ENCODE measurements around the gene NHLRC2. TPM values are rescaled to one million over a fixed set of nuclear protein-coding genes. Genes with fewer than 3 reads are reported as not detected.
A peak's percentile ranks its signal among the peaks of the same experiment; 100 is the strongest.
"Not testable (repeated sequence)": the region's sequence is repeated elsewhere in the genome, so short reads cannot be mapped to it uniquely, and the experiment has no call there.

The NHLRC2 gene
- total RNA-seq, 1 donor from 2014 or later: 76.9 TPM

DNA sequence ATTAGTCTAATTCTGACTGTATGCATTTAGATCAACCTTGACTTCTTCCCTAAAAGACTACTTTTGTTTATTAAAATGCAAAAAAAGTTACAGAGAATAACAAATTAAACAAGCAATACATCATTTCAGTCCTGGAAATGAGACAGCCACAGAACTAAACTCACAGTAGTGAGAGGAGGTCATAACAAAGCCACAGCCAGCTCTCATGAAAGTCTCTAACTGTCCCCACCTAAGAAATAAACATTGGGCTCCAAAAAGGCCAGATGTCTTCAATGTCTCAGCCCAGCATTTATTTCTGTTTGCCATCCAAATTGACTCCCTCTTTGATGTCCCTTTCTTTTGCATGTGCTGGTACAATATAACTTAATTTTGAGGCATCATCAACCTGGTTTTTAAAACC is 74.4 kb downstream of the NHLRC2 start:
- no peak for DNase-seq
- intact Hi-C loops (cut with micrococcal nuclease): no loop called here
- no peak for ATAC-seq

DNA sequence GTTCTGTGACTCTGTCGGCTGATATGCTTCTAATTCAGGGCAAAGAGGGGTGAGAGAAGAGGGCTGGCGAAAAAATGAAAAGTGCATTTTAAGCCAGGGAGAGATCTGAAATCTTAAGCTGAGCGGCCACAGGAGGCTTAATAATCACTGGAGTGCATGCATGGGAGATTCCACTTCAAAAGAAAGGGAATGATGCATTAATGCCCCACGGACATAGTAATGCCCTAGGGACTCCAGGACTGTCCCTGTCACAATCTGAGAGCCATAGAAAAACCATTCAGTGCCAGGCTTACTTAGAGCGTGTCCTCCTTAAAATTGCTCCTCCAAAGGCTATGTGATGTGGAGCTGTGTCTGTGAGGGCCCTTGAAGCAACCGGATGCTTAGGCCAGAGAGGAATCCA is 75.1 kb downstream of the NHLRC2 start:
- intact Hi-C loops (cut with micrococcal nuclease): no loop called here
- ATAC-seq (no peak), DNase-seq (no peak)

GRCh38 chr10:113930482-113931057 is 76.1 kb downstream of the NHLRC2 start:
- intact Hi-C loops (cut with micrococcal nuclease): no loop called here
- ATAC-seq (no peak), DNase-seq (no peak)

GRCh38 chr10:113932854-113933253 is 78.4 kb downstream of the NHLRC2 start:
- intact Hi-C loops (cut with micrococcal nuclease): no loop called here
- no peak for DNase-seq
- no peak for ATAC-seq

GRCh38 chr10:113933894-113934532 is 79.6 kb downstream of the NHLRC2 start:
- intact Hi-C loops (cut with micrococcal nuclease): no loop called here
- no peak for DNase-seq
- peak; percentile 15 for ATAC-seq

DNA sequence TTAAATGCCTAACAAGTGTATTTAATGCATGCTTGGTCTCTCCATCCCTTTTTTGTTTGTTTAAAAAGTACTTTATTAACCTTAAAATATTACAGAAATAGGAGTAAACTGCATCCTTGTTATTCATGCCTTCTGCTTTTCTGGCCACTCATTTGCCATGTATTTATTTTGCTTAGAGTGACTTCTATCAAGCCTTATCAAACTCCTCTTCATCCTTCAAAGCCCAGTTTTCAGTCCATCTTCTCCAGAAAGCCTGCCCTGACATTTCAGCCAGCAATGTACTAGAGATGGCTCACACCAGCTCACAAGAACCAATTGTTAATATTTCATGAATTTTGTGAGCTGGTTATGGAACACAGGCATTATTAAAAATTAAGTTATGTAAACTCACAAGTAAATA is 82.8 kb downstream of the NHLRC2 start:
- no peak for ATAC-seq
- intact Hi-C loops (cut with micrococcal nuclease): no loop called here
- DNase-seq: no peak

GRCh38 chr10:113937756-113938155 is 83.3 kb downstream of the NHLRC2 start:
- intact Hi-C loops (cut with micrococcal nuclease): no loop called here
- DNase-seq (no peak), ATAC-seq (no peak)

DNA sequence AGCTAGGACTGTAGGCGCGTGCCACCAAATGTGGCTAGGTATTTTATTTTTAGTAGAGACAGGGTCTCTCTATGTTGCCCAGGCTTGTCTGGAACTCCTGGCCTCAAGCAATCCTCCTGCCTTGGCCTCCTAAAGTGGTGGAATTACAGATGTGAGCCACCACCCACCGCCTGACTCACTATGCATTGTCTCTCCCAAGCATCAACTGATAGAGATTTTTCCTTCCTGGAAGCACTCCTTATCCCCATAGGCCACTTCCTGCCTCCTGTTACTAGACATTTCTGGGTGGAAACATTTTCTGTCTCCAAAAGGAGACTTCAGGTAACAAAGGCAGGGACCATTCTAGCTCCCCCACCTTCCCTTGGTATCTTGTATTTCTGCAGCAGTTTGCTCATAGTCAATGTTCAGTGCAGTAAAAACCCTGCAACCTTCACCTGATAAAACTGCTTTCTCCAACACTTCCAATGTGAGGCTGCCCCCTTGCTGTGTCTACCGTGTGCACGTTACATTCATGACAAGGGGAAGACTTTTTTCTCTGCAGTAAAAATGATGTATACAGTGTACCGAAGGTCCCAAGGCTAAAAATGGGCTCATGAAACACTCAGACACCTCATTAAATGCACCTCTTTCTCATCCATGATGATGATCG is 84.9 kb downstream of the NHLRC2 start:
- intact Hi-C loops (cut with micrococcal nuclease): no loop called here
- DNase-seq (no peak), ATAC-seq (no peak)

DNA sequence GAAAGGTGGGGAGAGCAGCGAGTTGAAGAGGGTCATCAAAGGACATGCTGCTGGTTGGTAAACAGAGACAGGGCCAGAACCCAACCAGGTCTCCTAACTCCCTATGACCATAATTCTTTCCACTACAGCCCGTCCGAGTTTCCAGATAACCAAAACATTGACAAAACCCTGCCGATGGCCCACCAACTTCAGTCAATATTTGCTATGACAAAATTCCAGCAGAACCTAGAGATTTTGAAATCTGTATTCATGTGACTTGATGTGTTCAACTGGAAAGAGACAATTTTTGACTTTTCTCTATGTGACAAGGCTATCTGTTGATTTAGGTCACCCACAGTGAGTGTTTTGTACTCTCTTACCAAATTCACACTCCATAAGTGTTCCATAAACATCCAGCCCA is 86.7 kb downstream of the NHLRC2 start:
- intact Hi-C loops (cut with micrococcal nuclease): no loop called here
- ATAC-seq (no peak), DNase-seq (no peak)

- DNase-seq; ATAC-seq; intact Hi-C loops (cut with micrococcal nuclease): not testable (repeated sequence)
Observed at GRCh38 chr10:113943196-113943595, 88.7 kb downstream of the NHLRC2 start.

- intact Hi-C loops (cut with micrococcal nuclease): no loop called here
- DNase-seq (no peak), ATAC-seq (peak; percentile 21)
Observed at GRCh38 chr10:113945075-113945686, 90.7 kb downstream of the NHLRC2 start.

DNA sequence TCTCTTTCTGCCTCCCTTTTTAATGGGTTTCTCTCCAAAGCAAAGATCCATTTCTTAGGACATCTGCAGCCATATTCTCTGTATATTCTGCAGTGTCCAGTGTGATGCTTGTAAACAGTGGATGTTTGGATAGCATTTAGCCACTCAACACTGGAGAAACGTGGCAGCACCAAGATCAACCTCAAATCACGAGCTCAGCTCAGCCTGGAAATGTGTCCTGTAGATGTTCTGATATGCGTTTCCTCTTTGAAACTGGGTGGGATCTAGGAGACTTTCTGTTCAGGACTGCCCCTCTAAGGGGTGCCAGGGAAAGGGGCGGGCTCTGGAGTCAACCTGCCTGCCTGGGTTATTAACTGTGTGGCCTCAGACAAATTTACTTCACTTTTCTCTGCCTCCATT is 91.2 kb downstream of the NHLRC2 start:
- DNase-seq (no peak), ATAC-seq (no peak)
- intact Hi-C loops (cut with micrococcal nuclease): no loop called here

DNA sequence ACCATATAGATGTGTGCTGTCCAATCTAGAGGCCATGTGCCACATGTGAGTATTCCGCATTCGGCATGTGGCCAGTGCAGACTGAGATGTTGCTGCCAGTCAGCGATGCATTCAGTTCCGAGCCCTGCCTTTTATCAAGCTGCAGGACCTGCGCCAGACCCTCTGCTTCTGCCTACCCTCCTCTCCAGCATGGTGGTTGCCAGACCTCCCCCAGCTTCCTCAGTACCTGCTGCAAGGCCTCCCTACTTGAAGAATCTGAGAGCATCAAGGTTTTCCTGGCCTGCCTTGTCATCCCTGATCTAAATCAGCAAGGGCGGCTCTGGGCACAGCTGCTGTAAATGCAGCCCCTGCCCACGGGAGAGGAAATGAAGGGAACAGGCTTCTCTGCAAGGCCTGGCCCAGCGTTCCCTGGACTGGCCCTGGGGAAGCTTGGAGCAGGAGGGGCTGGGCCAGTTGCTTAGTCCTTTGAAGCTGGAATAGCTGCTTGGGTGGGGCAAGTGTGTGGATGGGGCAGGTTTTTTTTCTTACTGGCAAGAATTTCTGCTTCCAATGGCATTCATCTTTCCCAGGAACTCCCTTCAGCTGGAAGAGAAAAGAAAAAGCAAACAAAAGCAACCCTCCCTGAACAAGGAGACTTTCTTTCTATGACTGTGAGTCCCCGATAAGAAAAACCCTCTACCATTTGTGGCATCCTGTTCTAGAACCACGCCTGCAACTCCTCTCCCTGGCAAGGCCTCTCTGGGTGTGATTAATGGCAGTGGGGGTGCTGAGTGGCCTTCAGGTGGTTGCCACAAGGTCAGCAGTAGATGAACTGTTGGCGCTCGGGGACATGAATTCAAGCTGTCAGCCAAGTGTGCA is 93.0 kb downstream of the NHLRC2 start:
- ATAC-seq (peak; percentile 81), DNase-seq (peak; percentile 41)
- intact Hi-C loops (cut with micrococcal nuclease): no loop called here

- DNase-seq (no peak), ATAC-seq (peak; percentile 29)
Observed at GRCh38 chr10:113948048-113948447, 93.6 kb downstream of the NHLRC2 start.

GRCh38 chr10:113950268-113950667 is 95.8 kb downstream of the NHLRC2 start:
- intact Hi-C loops (cut with micrococcal nuclease): no loop called here
- DNase-seq (no peak), ATAC-seq (no peak)

More at GRCh38 chr10:113948048-113948447, 93.6 kb downstream of the NHLRC2 start:
- intact Hi-C loops (cut with micrococcal nuclease): no loop called here

DNA sequence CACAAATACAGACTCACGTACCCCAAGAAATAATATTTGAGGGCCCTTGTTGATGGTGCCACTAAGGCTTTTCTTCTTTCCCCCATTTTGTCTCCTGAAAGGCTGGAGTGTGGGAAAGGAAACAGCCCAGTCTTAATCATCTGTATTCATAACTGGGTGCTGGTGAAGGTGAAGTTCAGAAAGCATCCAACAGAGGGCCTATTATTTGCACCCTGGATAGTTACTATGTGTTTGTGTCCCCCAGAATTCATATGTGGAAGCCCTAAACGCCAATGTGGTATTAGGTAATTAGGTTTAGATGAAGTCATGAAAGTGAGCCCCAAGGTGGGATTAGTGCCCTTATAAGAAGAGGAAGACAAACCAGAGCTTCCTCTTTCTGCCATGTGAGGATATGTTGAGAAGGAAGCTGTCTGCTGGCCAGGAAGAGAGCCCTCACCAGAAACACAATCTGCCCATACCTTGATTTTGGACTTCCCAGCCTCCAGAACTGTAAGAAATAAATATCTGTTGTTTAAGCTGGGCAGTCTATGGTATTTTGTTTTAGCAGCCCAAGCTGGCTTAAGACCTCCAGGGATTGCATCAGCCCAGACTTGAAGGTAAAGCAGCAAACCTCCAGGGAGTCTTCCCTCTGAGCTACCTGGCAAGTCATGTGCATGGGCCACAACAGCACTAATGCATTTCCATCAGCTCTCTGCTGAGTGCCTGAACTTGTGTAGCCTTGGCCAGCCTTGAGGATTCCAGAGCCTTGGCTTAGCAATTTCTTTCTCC is 99.2 kb downstream of the NHLRC2 start:
- DNase-seq (no peak), ATAC-seq (no peak)
- intact Hi-C loops (cut with micrococcal nuclease): no loop called here

DNA sequence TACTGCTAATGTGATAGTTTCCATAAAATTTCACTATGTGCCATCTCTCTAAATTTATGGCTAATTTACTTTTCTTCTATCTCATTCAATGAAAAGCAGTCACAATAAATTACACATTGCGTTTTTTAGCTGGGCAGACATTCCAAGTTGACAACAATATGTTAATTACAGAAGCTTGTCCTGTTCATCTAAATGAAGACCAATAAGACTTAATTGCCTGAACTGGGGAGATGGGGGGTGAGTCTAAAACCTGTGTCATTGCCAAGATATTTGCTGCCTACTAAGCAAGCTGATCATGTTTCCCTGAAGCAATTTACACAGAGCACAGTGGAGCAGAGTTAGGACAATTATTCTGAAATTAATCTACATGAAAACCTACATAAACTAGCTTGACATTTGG is 99.9 kb downstream of the NHLRC2 start:
- intact Hi-C loops (cut with micrococcal nuclease): no loop called here
- no peak for ATAC-seq
- no peak for DNase-seq

DNA sequence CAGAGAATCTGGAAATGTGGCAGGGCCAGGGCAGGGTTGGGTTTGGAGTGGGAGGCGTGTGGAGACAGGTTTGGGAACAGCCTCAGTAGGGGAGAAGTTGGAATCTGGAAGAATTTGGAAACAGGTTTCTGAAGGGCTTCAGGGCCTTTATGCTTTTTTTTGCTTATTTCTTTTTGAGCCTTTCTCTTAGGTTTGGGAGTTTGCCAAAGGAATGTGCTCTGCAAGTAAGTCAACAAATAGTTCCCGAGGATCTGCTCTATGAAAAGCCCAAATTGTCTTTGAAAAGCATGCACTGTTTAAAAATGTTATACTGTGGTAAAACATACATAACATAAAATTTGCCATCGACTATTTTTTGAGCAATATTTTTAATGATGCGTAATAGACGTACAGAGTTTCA is 102.6 kb downstream of the NHLRC2 start:
- ATAC-seq (no peak), DNase-seq (no peak)
- intact Hi-C loops (cut with micrococcal nuclease): no loop called here
